H9 (cell line): ENCODE results near the gene KLKB1. TPM values are rescaled to one million over a fixed set of nuclear protein-coding genes. Genes with fewer than 3 reads are reported as not detected.

Experiments
- DNase-seq: peaks from one replicate; pipeline ENCODE4 v3.0.0-alpha.2; 2017
- H2AFZ ChIP-seq: one replicate; pipeline ENCODE4 v1.6.1; 2013; ENCODE audit warnings: mild to moderate bottlenecking, low read length, control low read depth, moderate library complexity
- H2AK5ac ChIP-seq: 2 replicates; pipeline ENCODE4 v1.6.1; 2013; ENCODE audit warnings: low read length, control low read depth, mixed read lengths; ENCODE audit not compliant: insufficient read length
- H2BK120ac ChIP-seq: one replicate; pipeline ENCODE4 v1.6.1; 2013; ENCODE audit warnings: low read depth, mild to moderate bottlenecking, low read length, control low read depth, inconsistent platforms; ENCODE audit not compliant: poor library complexity, severe bottlenecking
- H2BK12ac ChIP-seq: 2 replicates; pipeline ENCODE4 v1.6.1; 2013; ENCODE audit warnings: low read length, control low read depth, mixed read lengths, low read depth; ENCODE audit not compliant: insufficient read length
- H2BK15ac ChIP-seq: 2 replicates; pipeline ENCODE4 v1.6.1; 2013; ENCODE audit warnings: low read depth, low read length, control low read depth
- H2BK20ac ChIP-seq: one replicate; pipeline ENCODE4 v1.6.1; 2013; ENCODE audit warnings: low read depth, mild to moderate bottlenecking, low read length, control low read depth, inconsistent platforms; ENCODE audit not compliant: poor library complexity, severe bottlenecking
- H2BK5ac ChIP-seq: 2 replicates; pipeline ENCODE4 v1.6.1; 2013; ENCODE audit warnings: low read length, control low read depth, mixed read lengths; ENCODE audit not compliant: insufficient read length
- H3K14ac ChIP-seq: 2 replicates; pipeline ENCODE4 v1.6.1; 2013; ENCODE audit warnings: low read length, control low read depth; ENCODE audit not compliant: insufficient read depth
- H3K18ac ChIP-seq: 2 replicates; pipeline ENCODE4 v1.6.1; 2013; ENCODE audit warnings: low read depth, mild to moderate bottlenecking, mixed read lengths, low read length, control low read depth; ENCODE audit not compliant: insufficient read length
- H3K23ac ChIP-seq: 2 replicates; pipeline ENCODE4 v1.6.1; 2013; ENCODE audit warnings: low read length, control low read depth, mixed read lengths, low read depth; ENCODE audit not compliant: insufficient read length
- H3K23me2 ChIP-seq: 2 replicates; pipeline ENCODE4 v1.6.1; 2013; ENCODE audit warnings: low read depth, mild to moderate bottlenecking, mixed read lengths, low read length, control low read depth; ENCODE audit not compliant: insufficient read length, poor library complexity, severe bottlenecking
- H3K27ac ChIP-seq: 2 replicates; pipeline ENCODE4 v1.5.1; 2013; ENCODE audit warnings: low read length, control low read depth, mixed read lengths, low read depth; ENCODE audit not compliant: insufficient read length
- H3K27me3 ChIP-seq: 2 replicates; pipeline ENCODE4 v1.6.1; 2013; ENCODE audit warnings: low read length, control low read depth, inconsistent platforms; ENCODE audit not compliant: insufficient read depth
- H3K4ac ChIP-seq: 2 replicates; pipeline ENCODE4 v1.6.1; 2013; ENCODE audit warnings: low read depth, mild to moderate bottlenecking, control low read depth, inconsistent platforms, low read length, moderate library complexity
- H3K4me1 ChIP-seq: 2 replicates; pipeline ENCODE4 v1.6.1; 2013; ENCODE audit warnings: low read length, control low read depth, inconsistent platforms; ENCODE audit not compliant: insufficient read depth
- H3K4me2 ChIP-seq: 2 replicates; pipeline ENCODE4 v1.6.1; 2013; ENCODE audit warnings: low read length, control low read depth, mixed read lengths; ENCODE audit not compliant: insufficient read length, insufficient read depth
- H3K56ac ChIP-seq: 2 replicates; pipeline ENCODE4 v1.6.1; 2013; ENCODE audit warnings: low read depth, mild to moderate bottlenecking, mixed read lengths, low read length, control low read depth; ENCODE audit not compliant: insufficient read length
- H3K79me1 ChIP-seq: 2 replicates; pipeline ENCODE4 v1.6.1; 2013; ENCODE audit warnings: low read depth, mild to moderate bottlenecking, moderate library complexity, low read length, control low read depth, inconsistent platforms; ENCODE audit not compliant: insufficient read depth, poor library complexity, severe bottlenecking
- H3K79me2 ChIP-seq: 2 replicates; pipeline ENCODE4 v1.6.1; 2013; ENCODE audit warnings: low read length, control low read depth, inconsistent platforms; ENCODE audit not compliant: insufficient read depth
- H3K9ac ChIP-seq: 2 replicates; pipeline ENCODE4 v1.6.1; 2013; ENCODE audit warnings: low read length, control low read depth, mixed read lengths; ENCODE audit not compliant: insufficient read length; ENCODE audit errors: extremely low read depth
- H3K9me3 ChIP-seq: one replicate; pipeline ENCODE4 v1.6.1; 2013; ENCODE audit warnings: low read depth, low read length, inconsistent platforms; ENCODE audit not compliant: control insufficient read depth
- H3T11ph ChIP-seq: one replicate; pipeline ENCODE4 v1.6.1; 2013; ENCODE audit warnings: mild to moderate bottlenecking, low read length, control low read depth, inconsistent platforms
- H4K20me1 ChIP-seq: one replicate; pipeline ENCODE4 v1.6.1; 2013; ENCODE audit not compliant: control insufficient read depth, insufficient read length, insufficient read depth
- H4K5ac ChIP-seq: 2 replicates; pipeline ENCODE4 v1.6.1; 2013; ENCODE audit warnings: low read depth, mild to moderate bottlenecking, mixed read lengths, low read length, control low read depth; ENCODE audit not compliant: insufficient read length
- H4K8ac ChIP-seq: replicated peaks from 2 replicates; pipeline ENCODE4 v1.6.1; 2013; ENCODE audit warnings: low read length, control low read depth, mixed read lengths, low read depth; ENCODE audit not compliant: insufficient read length
- H4K91ac ChIP-seq: 2 replicates; pipeline ENCODE4 v1.6.1; 2013; ENCODE audit warnings: low read depth, mild to moderate bottlenecking, moderate library complexity, mixed read lengths, low read length, control low read depth; ENCODE audit not compliant: insufficient read length
- H3K27ac Mint-ChIP-seq, 3 experiments: 2 replicates in 2 of 3; 3 replicates in 1 of 3; pipeline ENCODE4 v1.8.0; 2020 to 2021; ENCODE audit warnings: mixed read lengths in 3 of 3, mild to moderate bottlenecking in 1 of 3, moderate library complexity in 1 of 3
- H3K27me3 Mint-ChIP-seq: 2 replicates; pipeline ENCODE4 v1.8.0; 2021; ENCODE audit warnings: low read depth, mild to moderate bottlenecking, moderate library complexity, mixed read lengths
- H3K36me3 Mint-ChIP-seq, 3 experiments: 2 replicates in 2 of 3; 3 replicates in 1 of 3; pipeline ENCODE4 v1.8.0; 2020 to 2021; ENCODE audit warnings: low read depth in 3 of 3, mixed read lengths in 3 of 3; ENCODE audit not compliant: insufficient read depth in 1 of 3
- H3K4me1 Mint-ChIP-seq, 2 experiments: 2 replicates each; pipeline ENCODE4 v1.8.0; 2020; ENCODE audit warnings: mixed read lengths in 2 of 2
- H3K4me3 Mint-ChIP-seq, 2 experiments: 2 replicates in 1 of 2; 3 replicates in 1 of 2; pipeline ENCODE4 v1.8.0; 2020 to 2021; ENCODE audit warnings: mild to moderate bottlenecking in 2 of 2, mixed read lengths in 2 of 2, moderate library complexity in 1 of 2
- H3K9me3 Mint-ChIP-seq, 2 experiments: 2 replicates in 1 of 2; 3 replicates in 1 of 2; pipeline ENCODE4 v1.8.0; 2020; ENCODE audit warnings: mild to moderate bottlenecking in 2 of 2, mixed read lengths in 2 of 2, moderate library complexity in 1 of 2
- CTCF ChIP-seq: fragments of 200-600 bp; sonication (generic); conservative IDR thresholded peaks from 3 replicates; pipeline ENCODE4 v1.8.0; 2021; ENCODE audit warnings: antibody characterized with exemption, mild to moderate bottlenecking
- WGBS: extraction: QIAGEN DNeasy Blood & Tissue Kit; methylation state at CpG from one replicate; pipeline ENCODE4 v1.1.7; 2013; ENCODE audit warnings: missing lambda C conversion rate, low lambda C conversion rate, mixed read lengths; ENCODE audit not compliant: insufficient read length; ENCODE audit errors: extremely low coverage; 5-methylcytosine and 5-hydroxymethylcytosine counted together
- total RNA-seq: library from RNA; stranded (reverse); gene quantifications from 2 replicates; pipeline ENCODE4 v1.2.1, GENCODE V29; 2021

Gene KLKB1
- total RNA-seq, 1 experiment from 2014 or later = 21.8 TPM

- H3K14ac ChIP-seq = no peak overlapping the region
- H3K79me1 ChIP-seq = no peaks in the 10 kb centered on the region
- no peak overlapping the region for H3K18ac ChIP-seq
- H3K23ac ChIP-seq = no peak overlapping the region
- H2AK5ac ChIP-seq = no peak overlapping the region
- H4K20me1 ChIP-seq = no peaks in the 10 kb centered on the region
- no peaks in the 10 kb centered on the region for H3K23me2 ChIP-seq
- Mint-ChIP-seq H3K9me3 (no peaks in the 10 kb centered on the region; a peak in 1 of 5 replicates), H3K4me3 (no peak overlapping the region), H3K4me1 (peaks cover 0 to 15% of the 10 kb centered on the region in 2 experiments; a peak in 2 of 4 replicates), H3K27ac (0 out of 7 replicates have a peak overlapping the region, but pooled peaks of 1 of the 3 experiments have one; percentile 40), H3K36me3 (peaks cover 0 to 6% (median 3%) of the 10 kb centered on the region in 3 experiments; a peak in 4 of 7 replicates), H3K27me3 (no peaks in the 10 kb centered on the region; the same call in 1 of the 2 replicates)
- no peak overlapping the region for H2BK12ac ChIP-seq
- no peak overlapping the region for H3K4me2 ChIP-seq
- no peak for DNase-seq
- no peak overlapping the region for H2BK20ac ChIP-seq
- H3K9ac ChIP-seq = no peak overlapping the region
- H3K27ac ChIP-seq = no peak overlapping the region
- no CpG with 5 or more reads among the region's 2 CpGs for WGBS
- no peak overlapping the region for H2BK120ac ChIP-seq
- H3T11ph ChIP-seq = no peak overlapping the region
- no peaks in the 10 kb centered on the region for H3K9me3 ChIP-seq
- H4K8ac ChIP-seq = no peak overlapping the region
- H3K4ac ChIP-seq = no peak overlapping the region
- H4K91ac ChIP-seq = no peak overlapping the region
- no peak overlapping the region for H3K56ac ChIP-seq
- H3K27me3 ChIP-seq = no peaks in the 10 kb centered on the region
- H3K4me1 ChIP-seq = no peaks in the 10 kb centered on the region
- no peak for TF ChIP-seq CTCF
- H3K79me2 ChIP-seq = no peaks in the 10 kb centered on the region
- no peak overlapping the region for H2AFZ ChIP-seq
- no peak overlapping the region for H2BK5ac ChIP-seq
- H2BK15ac ChIP-seq = no peak overlapping the region
- H4K5ac ChIP-seq = no peak overlapping the region
Measured at GRCh38 chr4:186234367-186234766, 7.1 kb downstream of the KLKB1 start.
